H9 (cell line): ENCODE results near the gene TNFAIP8L1. TPM values are rescaled to one million over a fixed set of nuclear protein-coding genes. Genes with fewer than 3 reads are reported as not detected.

Experiments
- DNase-seq: peaks from one replicate; pipeline ENCODE4 v3.0.0-alpha.2; 2017
- H2AFZ ChIP-seq: one replicate; pipeline ENCODE4 v1.6.1; 2013; ENCODE audit warnings: mild to moderate bottlenecking, low read length, control low read depth, moderate library complexity
- H2AK5ac ChIP-seq: 2 replicates; pipeline ENCODE4 v1.6.1; 2013; ENCODE audit warnings: low read length, control low read depth, mixed read lengths; ENCODE audit not compliant: insufficient read length
- H2BK120ac ChIP-seq: one replicate; pipeline ENCODE4 v1.6.1; 2013; ENCODE audit warnings: low read depth, mild to moderate bottlenecking, low read length, control low read depth, inconsistent platforms; ENCODE audit not compliant: poor library complexity, severe bottlenecking
- H2BK12ac ChIP-seq: 2 replicates; pipeline ENCODE4 v1.6.1; 2013; ENCODE audit warnings: low read length, control low read depth, mixed read lengths, low read depth; ENCODE audit not compliant: insufficient read length
- H2BK15ac ChIP-seq: 2 replicates; pipeline ENCODE4 v1.6.1; 2013; ENCODE audit warnings: low read depth, low read length, control low read depth
- H2BK20ac ChIP-seq: one replicate; pipeline ENCODE4 v1.6.1; 2013; ENCODE audit warnings: low read depth, mild to moderate bottlenecking, low read length, control low read depth, inconsistent platforms; ENCODE audit not compliant: poor library complexity, severe bottlenecking
- H2BK5ac ChIP-seq: 2 replicates; pipeline ENCODE4 v1.6.1; 2013; ENCODE audit warnings: low read length, control low read depth, mixed read lengths; ENCODE audit not compliant: insufficient read length
- H3K14ac ChIP-seq: 2 replicates; pipeline ENCODE4 v1.6.1; 2013; ENCODE audit warnings: low read length, control low read depth; ENCODE audit not compliant: insufficient read depth
- H3K18ac ChIP-seq: 2 replicates; pipeline ENCODE4 v1.6.1; 2013; ENCODE audit warnings: low read depth, mild to moderate bottlenecking, mixed read lengths, low read length, control low read depth; ENCODE audit not compliant: insufficient read length
- H3K23ac ChIP-seq: 2 replicates; pipeline ENCODE4 v1.6.1; 2013; ENCODE audit warnings: low read length, control low read depth, mixed read lengths, low read depth; ENCODE audit not compliant: insufficient read length
- H3K23me2 ChIP-seq: 2 replicates; pipeline ENCODE4 v1.6.1; 2013; ENCODE audit warnings: low read depth, mild to moderate bottlenecking, mixed read lengths, low read length, control low read depth; ENCODE audit not compliant: insufficient read length, poor library complexity, severe bottlenecking
- H3K27ac ChIP-seq: 2 replicates; pipeline ENCODE4 v1.5.1; 2013; ENCODE audit warnings: low read length, control low read depth, mixed read lengths, low read depth; ENCODE audit not compliant: insufficient read length
- H3K27me3 ChIP-seq: 2 replicates; pipeline ENCODE4 v1.6.1; 2013; ENCODE audit warnings: low read length, control low read depth, inconsistent platforms; ENCODE audit not compliant: insufficient read depth
- H3K4ac ChIP-seq: 2 replicates; pipeline ENCODE4 v1.6.1; 2013; ENCODE audit warnings: low read depth, mild to moderate bottlenecking, control low read depth, inconsistent platforms, low read length, moderate library complexity
- H3K4me1 ChIP-seq: 2 replicates; pipeline ENCODE4 v1.6.1; 2013; ENCODE audit warnings: low read length, control low read depth, inconsistent platforms; ENCODE audit not compliant: insufficient read depth
- H3K4me2 ChIP-seq: 2 replicates; pipeline ENCODE4 v1.6.1; 2013; ENCODE audit warnings: low read length, control low read depth, mixed read lengths; ENCODE audit not compliant: insufficient read length, insufficient read depth
- H3K56ac ChIP-seq: 2 replicates; pipeline ENCODE4 v1.6.1; 2013; ENCODE audit warnings: low read depth, mild to moderate bottlenecking, mixed read lengths, low read length, control low read depth; ENCODE audit not compliant: insufficient read length
- H3K79me1 ChIP-seq: 2 replicates; pipeline ENCODE4 v1.6.1; 2013; ENCODE audit warnings: low read depth, mild to moderate bottlenecking, moderate library complexity, low read length, control low read depth, inconsistent platforms; ENCODE audit not compliant: insufficient read depth, poor library complexity, severe bottlenecking
- H3K79me2 ChIP-seq: 2 replicates; pipeline ENCODE4 v1.6.1; 2013; ENCODE audit warnings: low read length, control low read depth, inconsistent platforms; ENCODE audit not compliant: insufficient read depth
- H3K9ac ChIP-seq: 2 replicates; pipeline ENCODE4 v1.6.1; 2013; ENCODE audit warnings: low read length, control low read depth, mixed read lengths; ENCODE audit not compliant: insufficient read length; ENCODE audit errors: extremely low read depth
- H3K9me3 ChIP-seq: one replicate; pipeline ENCODE4 v1.6.1; 2013; ENCODE audit warnings: low read depth, low read length, inconsistent platforms; ENCODE audit not compliant: control insufficient read depth
- H3T11ph ChIP-seq: one replicate; pipeline ENCODE4 v1.6.1; 2013; ENCODE audit warnings: mild to moderate bottlenecking, low read length, control low read depth, inconsistent platforms
- H4K20me1 ChIP-seq: one replicate; pipeline ENCODE4 v1.6.1; 2013; ENCODE audit not compliant: control insufficient read depth, insufficient read length, insufficient read depth
- H4K5ac ChIP-seq: 2 replicates; pipeline ENCODE4 v1.6.1; 2013; ENCODE audit warnings: low read depth, mild to moderate bottlenecking, mixed read lengths, low read length, control low read depth; ENCODE audit not compliant: insufficient read length
- H4K8ac ChIP-seq: replicated peaks from 2 replicates; pipeline ENCODE4 v1.6.1; 2013; ENCODE audit warnings: low read length, control low read depth, mixed read lengths, low read depth; ENCODE audit not compliant: insufficient read length
- H4K91ac ChIP-seq: 2 replicates; pipeline ENCODE4 v1.6.1; 2013; ENCODE audit warnings: low read depth, mild to moderate bottlenecking, moderate library complexity, mixed read lengths, low read length, control low read depth; ENCODE audit not compliant: insufficient read length
- H3K27ac Mint-ChIP-seq, 3 experiments: 2 replicates in 2 of 3; 3 replicates in 1 of 3; pipeline ENCODE4 v1.8.0; 2020 to 2021; ENCODE audit warnings: mixed read lengths in 3 of 3, mild to moderate bottlenecking in 1 of 3, moderate library complexity in 1 of 3
- H3K27me3 Mint-ChIP-seq: 2 replicates; pipeline ENCODE4 v1.8.0; 2021; ENCODE audit warnings: low read depth, mild to moderate bottlenecking, moderate library complexity, mixed read lengths
- H3K36me3 Mint-ChIP-seq, 3 experiments: 2 replicates in 2 of 3; 3 replicates in 1 of 3; pipeline ENCODE4 v1.8.0; 2020 to 2021; ENCODE audit warnings: low read depth in 3 of 3, mixed read lengths in 3 of 3; ENCODE audit not compliant: insufficient read depth in 1 of 3
- H3K4me1 Mint-ChIP-seq, 2 experiments: 2 replicates each; pipeline ENCODE4 v1.8.0; 2020; ENCODE audit warnings: mixed read lengths in 2 of 2
- H3K4me3 Mint-ChIP-seq, 2 experiments: 2 replicates in 1 of 2; 3 replicates in 1 of 2; pipeline ENCODE4 v1.8.0; 2020 to 2021; ENCODE audit warnings: mild to moderate bottlenecking in 2 of 2, mixed read lengths in 2 of 2, moderate library complexity in 1 of 2
- H3K9me3 Mint-ChIP-seq, 2 experiments: 2 replicates in 1 of 2; 3 replicates in 1 of 2; pipeline ENCODE4 v1.8.0; 2020; ENCODE audit warnings: mild to moderate bottlenecking in 2 of 2, mixed read lengths in 2 of 2, moderate library complexity in 1 of 2
- WGBS: extraction: QIAGEN DNeasy Blood & Tissue Kit; methylation state at CpG from one replicate; pipeline ENCODE4 v1.1.7; 2013; ENCODE audit warnings: missing lambda C conversion rate, low lambda C conversion rate, mixed read lengths; ENCODE audit not compliant: insufficient read length; ENCODE audit errors: extremely low coverage; 5-methylcytosine and 5-hydroxymethylcytosine counted together
- total RNA-seq: library from RNA; stranded (reverse); gene quantifications from 2 replicates; pipeline ENCODE4 v1.2.1, GENCODE V29; 2021
- TF ChIP-seq, protein P1 (sequence below): fragments of 200-600 bp; sonication (generic); conservative IDR thresholded peaks from 3 replicates; pipeline ENCODE4 v1.8.0; 2021; ENCODE audit warnings: antibody characterized with exemption, mild to moderate bottlenecking

TNFAIP8L1 gene
- total RNA-seq, 1 experiment from 2014 or later: 4.2 TPM

- no peaks in the 10 kb centered on the region for H3K27me3 Mint-ChIP-seq
Observed at GRCh38 chr19:4700693-4700970, 61.3 kb downstream of the TNFAIP8L1 start.

More at GRCh38 chr19:4700693-4700970, 61.3 kb downstream of the TNFAIP8L1 start:
- H3K9ac ChIP-seq: no peak overlapping the region
- no peaks in the 10 kb centered on the region for H3K4me1 ChIP-seq
- no peak overlapping the region for H3K56ac ChIP-seq
- no peak overlapping the region for H4K91ac ChIP-seq
- H4K20me1 ChIP-seq: no peaks in the 10 kb centered on the region
- TF ChIP-seq, protein P1, sequence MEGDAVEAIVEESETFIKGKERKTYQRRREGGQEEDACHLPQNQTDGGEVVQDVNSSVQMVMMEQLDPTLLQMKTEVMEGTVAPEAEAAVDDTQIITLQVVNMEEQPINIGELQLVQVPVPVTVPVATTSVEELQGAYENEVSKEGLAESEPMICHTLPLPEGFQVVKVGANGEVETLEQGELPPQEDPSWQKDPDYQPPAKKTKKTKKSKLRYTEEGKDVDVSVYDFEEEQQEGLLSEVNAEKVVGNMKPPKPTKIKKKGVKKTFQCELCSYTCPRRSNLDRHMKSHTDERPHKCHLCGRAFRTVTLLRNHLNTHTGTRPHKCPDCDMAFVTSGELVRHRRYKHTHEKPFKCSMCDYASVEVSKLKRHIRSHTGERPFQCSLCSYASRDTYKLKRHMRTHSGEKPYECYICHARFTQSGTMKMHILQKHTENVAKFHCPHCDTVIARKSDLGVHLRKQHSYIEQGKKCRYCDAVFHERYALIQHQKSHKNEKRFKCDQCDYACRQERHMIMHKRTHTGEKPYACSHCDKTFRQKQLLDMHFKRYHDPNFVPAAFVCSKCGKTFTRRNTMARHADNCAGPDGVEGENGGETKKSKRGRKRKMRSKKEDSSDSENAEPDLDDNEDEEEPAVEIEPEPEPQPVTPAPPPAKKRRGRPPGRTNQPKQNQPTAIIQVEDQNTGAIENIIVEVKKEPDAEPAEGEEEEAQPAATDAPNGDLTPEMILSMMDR: peak; percentile 27; the same call in 2 of the 3 replicates
- no peak overlapping the region for H2BK12ac ChIP-seq
- no peak overlapping the region for H3K4ac ChIP-seq
- no peaks in the 10 kb centered on the region for H3K79me1 ChIP-seq
- no peak overlapping the region for H3K27ac ChIP-seq
- no peak overlapping the region for H2BK5ac ChIP-seq
- H2AFZ ChIP-seq: no peak overlapping the region
- H2BK120ac ChIP-seq: no peak overlapping the region
- H3K4me1 Mint-ChIP-seq: no peaks in the 10 kb centered on the region
- H3K18ac ChIP-seq: no peak overlapping the region
- H3K4me2 ChIP-seq: no peak overlapping the region
- no peak overlapping the region for H2AK5ac ChIP-seq
- no peak overlapping the region for H4K8ac ChIP-seq
- no peaks in the 10 kb centered on the region for H3K9me3 Mint-ChIP-seq
- no peak overlapping the region for H2BK15ac ChIP-seq
- no peaks in the 10 kb centered on the region for H3K9me3 ChIP-seq
- peaks cover 23 to 72% (median 59%) of the 10 kb centered on the region in 3 experiments; a peak in 6 of 7 replicates for H3K36me3 Mint-ChIP-seq
- no peak for DNase-seq
- H4K5ac ChIP-seq: no peak overlapping the region
- no peak overlapping the region for H3T11ph ChIP-seq
- H3K23me2 ChIP-seq: no peaks in the 10 kb centered on the region
- H2BK20ac ChIP-seq: no peak overlapping the region
- H3K79me2 ChIP-seq: no peaks in the 10 kb centered on the region
- H3K14ac ChIP-seq: no peak overlapping the region
- no peak overlapping the region for H3K4me3 Mint-ChIP-seq
- H3K23ac ChIP-seq: no peak overlapping the region
- H3K27ac Mint-ChIP-seq: no peak overlapping the region
- H3K27me3 ChIP-seq: no peaks in the 10 kb centered on the region
- no CpG with 5 or more reads among the region's 11 CpGs for WGBS
